ENCODE measurements around the gene CBX8. TPM values are rescaled to one million over a fixed set of nuclear protein-coding genes. Genes with fewer than 3 reads are reported as not detected.
A peak's percentile ranks its signal among the peaks of the same experiment; 100 is the strongest.

CBX8 gene
- total RNA-seq, 1 experiment from 2014 or later = 11.3 TPM

- Histone ChIP-seq H3K9me3 (ENCODE audit: low read length) (no peaks in the 10 kb centered on the region), H3K79me2 (ENCODE audit: low read length) (no peaks in the 10 kb centered on the region), H3K27me3 (ENCODE audit: low read length) (0 out of 2 replicates have a peak, but pooled peaks cover 3% of the 10 kb centered on the region), H2AFZ (ENCODE audit: low read length) (no peak overlapping the region), H3K36me3 (ENCODE audit: low read depth, low read length) (no peaks in the 10 kb centered on the region), H3K4me1 (ENCODE audit: insufficient read depth, low read length) (peaks cover 49% of the 10 kb centered on the region), H3K9ac (ENCODE audit: low read length) (peak overlapping the region; percentile 43), H4K20me1 (ENCODE audit: low read length) (no peaks in the 10 kb centered on the region), H3K4me3 (ENCODE audit: low read length) (0 out of 2 replicates have a peak overlapping the region, but pooled peaks have one; percentile 2), H3K27ac (ENCODE audit: low read length) (peak overlapping the region; percentile 69), H3F3A (ENCODE audit: low read length, unreplicated experiment) (peaks cover 7% of the 10 kb centered on the region), H3K9me2 (replicated peaks; ENCODE audit: low read length) (no peaks in the 10 kb centered on the region), H3K4me2 (ENCODE audit: low read length) (peak overlapping the region; percentile 34)
- POLR2A ChIA-PET (ENCODE audit: unreplicated experiment) = no interaction called here
- ATAC-seq (peak; percentile 6; the same call in 1 of the 2 replicates), DNase-seq (peak; percentile 76)
- TF ChIP-seq EZH2 (IDR thresholded peaks at IDR 0.05; ENCODE audit: low read length, unreplicated experiment) (no peak), CTCF (conservative IDR thresholded peaks at IDR 0.05; ENCODE audit: low read depth, low read length) (no peak), EZH2phosphoT487 (IDR thresholded peaks at IDR 0.05; ENCODE audit: borderline replicate concordance, low read length) (no peak)
- BruUV-seq (replicated peaks) = no TSS peak
- CTCF ChIA-PET = interaction anchor here (0.6 to 1.3 kb wide), 5 partner anchors 27 to 580 kb away, joined by 3 to 4 read pairs (median 3); no protein-coding TSS in a partner anchor
- intact Hi-C loops (cut with micrococcal nuclease) = loop anchor here (10.0 kb wide), 1 partner anchor 86 kb away; the partner anchor contains the start of gene CBX4
Observed at GRCh38 chr17:79749156-79749815, 47.6 kb downstream of the CBX8 start.

- CTCF ChIA-PET = interaction anchor here (0.6 kb wide), 1 partner anchor 580 kb away, joined by 3 read pairs; no protein-coding TSS in a partner anchor
Observed at GRCh38 chr17:79748295-79749099, 48.4 kb downstream of the CBX8 start.

More at GRCh38 chr17:79748295-79749099, 48.4 kb downstream of the CBX8 start:
- Histone ChIP-seq H2AFZ (ENCODE audit: low read length) (no peak overlapping the region), H3K36me3 (ENCODE audit: low read depth, low read length) (no peaks in the 10 kb centered on the region), H3K4me3 (ENCODE audit: low read length) (no peak overlapping the region), H3K9me3 (ENCODE audit: low read length) (no peaks in the 10 kb centered on the region), H3K9ac (ENCODE audit: low read length) (no peak overlapping the region), H3K4me1 (ENCODE audit: insufficient read depth, low read length) (peaks cover 49% of the 10 kb centered on the region), H4K20me1 (ENCODE audit: low read length) (no peaks in the 10 kb centered on the region), H3K27me3 (ENCODE audit: low read length) (0 out of 2 replicates have a peak, but pooled peaks cover 3% of the 10 kb centered on the region), H3K27ac (ENCODE audit: low read length) (no peak overlapping the region), H3K9me2 (replicated peaks; ENCODE audit: low read length) (no peaks in the 10 kb centered on the region), H3K79me2 (ENCODE audit: low read length) (no peaks in the 10 kb centered on the region), H3F3A (ENCODE audit: low read length, unreplicated experiment) (peaks cover 7% of the 10 kb centered on the region), H3K4me2 (ENCODE audit: low read length) (no peak overlapping the region)
- no peak for DNase-seq
- no peak for ATAC-seq
- BruUV-seq (replicated peaks) = no TSS peak
- TF ChIP-seq CTCF (conservative IDR thresholded peaks at IDR 0.05; ENCODE audit: low read depth, low read length) (no peak), EZH2 (IDR thresholded peaks at IDR 0.05; ENCODE audit: low read length, unreplicated experiment) (no peak), EZH2phosphoT487 (IDR thresholded peaks at IDR 0.05; ENCODE audit: borderline replicate concordance, low read length) (no peak)
- intact Hi-C loops (cut with micrococcal nuclease) = loop anchor here (10.0 kb wide), 1 partner anchor 86 kb away; the partner anchor contains the start of gene CBX4
- POLR2A ChIA-PET (ENCODE audit: unreplicated experiment) = no interaction called here
